Skeletal muscle cell (primary cell): ENCODE results near the gene LDLRAD3.

Experiments used
- DNase-seq: peaks from one replicate; pipeline ENCODE4 v3.0.0-alpha.2; 2010; ENCODE audit warnings: low read depth
- H3K4me3 ChIP-seq: 2 replicates; pipeline ENCODE4 v1.5.1; 2011; ENCODE audit warnings: low read depth, mild to moderate bottlenecking, control low read depth, low read length, moderate library complexity

Gene LDLRAD3

GRCh38 chr11:36088266-36088972, 144.6 kb downstream of the LDLRAD3 start:
- no peak overlapping the region for H3K4me3 ChIP-seq
- DNase-seq = no peak

- DNase-seq = no peak
- no peak overlapping the region for H3K4me3 ChIP-seq
Measured at GRCh38 chr11:36089920-36090319, 146.1 kb downstream of the LDLRAD3 start.

- no peak for DNase-seq
- H3K4me3 ChIP-seq = no peak overlapping the region
Measured at GRCh38 chr11:36090356-36091109, 146.7 kb downstream of the LDLRAD3 start.

- DNase-seq = no peak
- H3K4me3 ChIP-seq = no peak overlapping the region
Measured at GRCh38 chr11:36091256-36091811, 147.5 kb downstream of the LDLRAD3 start.

- H3K4me3 ChIP-seq = no peak overlapping the region
- no peak for DNase-seq
Measured at GRCh38 chr11:36092314-36093030, 148.6 kb downstream of the LDLRAD3 start.

- DNase-seq = no peak
Measured at GRCh38 chr11:36093548-36093947, 149.7 kb downstream of the LDLRAD3 start.

GRCh38 chr11:36094164-36094563, 150.3 kb downstream of the LDLRAD3 start:
- H3K4me3 ChIP-seq = no peak overlapping the region

More at GRCh38 chr11:36093548-36093947, 149.7 kb downstream of the LDLRAD3 start:
- no peak overlapping the region for H3K4me3 ChIP-seq

GRCh38 chr11:36095716-36096115, 151.9 kb downstream of the LDLRAD3 start:
- DNase-seq = no peak
- H3K4me3 ChIP-seq = no peak overlapping the region

More at GRCh38 chr11:36094164-36094563, 150.3 kb downstream of the LDLRAD3 start:
- no peak for DNase-seq

GRCh38 chr11:36097219-36097650, 153.4 kb downstream of the LDLRAD3 start:
- H3K4me3 ChIP-seq = no peak overlapping the region
- no peak for DNase-seq

- no peak for DNase-seq
- H3K4me3 ChIP-seq = no peak overlapping the region
Measured at GRCh38 chr11:36098087-36098486, 154.2 kb downstream of the LDLRAD3 start.

- no peak for DNase-seq
- no peak overlapping the region for H3K4me3 ChIP-seq
Measured at GRCh38 chr11:36098853-36099375, 155.1 kb downstream of the LDLRAD3 start.

GRCh38 chr11:36101466-36101865, 157.6 kb downstream of the LDLRAD3 start:
- no peak for DNase-seq
- no peak overlapping the region for H3K4me3 ChIP-seq

GRCh38 chr11:36102868-36103267, 159.0 kb downstream of the LDLRAD3 start:
- no peak for DNase-seq
- H3K4me3 ChIP-seq = no peak overlapping the region

- no peak for DNase-seq
- no peak overlapping the region for H3K4me3 ChIP-seq
Measured at GRCh38 chr11:36103933-36104530, 160.2 kb downstream of the LDLRAD3 start.

GRCh38 chr11:36104660-36104992, 160.8 kb downstream of the LDLRAD3 start:
- DNase-seq = no peak

GRCh38 chr11:36105743-36106581, 162.1 kb downstream of the LDLRAD3 start:
- no peak for DNase-seq
- no peak overlapping the region for H3K4me3 ChIP-seq

More at GRCh38 chr11:36104660-36104992, 160.8 kb downstream of the LDLRAD3 start:
- no peak overlapping the region for H3K4me3 ChIP-seq

GRCh38 chr11:36107547-36107946, 163.7 kb downstream of the LDLRAD3 start:
- H3K4me3 ChIP-seq = no peak overlapping the region
- no peak for DNase-seq

GRCh38 chr11:36108881-36109589, 165.2 kb downstream of the LDLRAD3 start:
- H3K4me3 ChIP-seq = no peak overlapping the region
- DNase-seq = no peak
